SH-SY5Y (cell line): Measurements from ENCODE around the gene ATAD5.

Experiments used
- GATA2 ChIP-seq: IDR thresholded peaks from 2 replicates; pipeline ENCODE4 v1.6.1; 2011; ENCODE audit warnings: mild to moderate bottlenecking, low read depth, low read length
- GATA3 ChIP-seq: IDR thresholded peaks from 2 replicates; pipeline ENCODE4 v1.6.1; 2011; ENCODE audit warnings: low read depth, mild to moderate bottlenecking, low read length, moderate library complexity

ATAD5 gene

GRCh38 chr17:30869005-30869404 is 37.2 kb downstream of the ATAD5 start:
- no peak for TF ChIP-seq GATA3
- TF ChIP-seq GATA2 = no peak

GRCh38 chr17:30886187-30886586 is 54.4 kb downstream of the ATAD5 start:
- TF ChIP-seq GATA3 (no peak), GATA2 (no peak)

- TF ChIP-seq GATA3 (no peak), GATA2 (no peak)
These were observed 62.5 kb downstream of the ATAD5 start for GRCh38 chr17:30894236-30894635.

GRCh38 chr17:30897311-30897710 is 65.5 kb downstream of the ATAD5 start:
- no peak for TF ChIP-seq GATA2
- no peak for TF ChIP-seq GATA3

- no peak for TF ChIP-seq GATA2
- TF ChIP-seq GATA3 = no peak
These were observed 74.0 kb downstream of the ATAD5 start for GRCh38 chr17:30905742-30906100.

GRCh38 chr17:30906101-30906911 is 74.5 kb downstream of the ATAD5 start, which contains the start of gene TEFM:
TEFM (minus strand) TSS chr17:30906238; CDS start chr17:30906198, 40 bp downstream.
- TF ChIP-seq GATA3 (no peak), GATA2 (peak; percentile 62)

- TF ChIP-seq GATA3 (no peak), GATA2 (no peak)
These were observed 77.1 kb downstream of the ATAD5 start for GRCh38 chr17:30908717-30909420.

GRCh38 chr17:30913955-30914354 is 82.2 kb downstream of the ATAD5 start:
- TF ChIP-seq GATA3 (no peak), GATA2 (no peak)

- TF ChIP-seq GATA2 (no peak), GATA3 (no peak)
These were observed 84.3 kb downstream of the ATAD5 start for GRCh38 chr17:30915833-30916611.

- TF ChIP-seq GATA2 (no peak), GATA3 (no peak)
These were observed 85.3 kb downstream of the ATAD5 start for GRCh38 chr17:30917050-30917449.

GRCh38 chr17:30920282-30920681 is 88.5 kb downstream of the ATAD5 start:
- no peak for TF ChIP-seq GATA2
- no peak for TF ChIP-seq GATA3

GRCh38 chr17:30920683-30921543 is 89.1 kb downstream of the ATAD5 start:
- TF ChIP-seq GATA2 (no peak), GATA3 (no peak)

- TF ChIP-seq GATA3 (no peak), GATA2 (no peak)
These were observed 89.9 kb downstream of the ATAD5 start, which contains the start of gene ADAP2 for GRCh38 chr17:30921544-30922196. ADAP2 (plus strand) TSS chr17:30921945; CDS start chr17:30922015, 70 bp downstream.
